ENCODE measurements around the gene CACNA1C.

Gene CACNA1C

GRCh38 chr12:2286047-2286446 is 233.3 kb downstream of the CACNA1C start:
- DNase-seq = no peak

- no peak for DNase-seq
Observed at GRCh38 chr12:2286461-2287131, 233.8 kb downstream of the CACNA1C start.

GRCh38 chr12:2287151-2287550 is 234.4 kb downstream of the CACNA1C start:
- DNase-seq = no peak

- DNase-seq = no peak
Observed at GRCh38 chr12:2287589-2287988, 234.8 kb downstream of the CACNA1C start.

- no peak for DNase-seq
Observed at GRCh38 chr12:2288001-2288400, 235.2 kb downstream of the CACNA1C start.

GRCh38 chr12:2288471-2288870 is 235.7 kb downstream of the CACNA1C start:
- no peak for DNase-seq

- no peak for DNase-seq
Observed at GRCh38 chr12:2288875-2289274, 236.1 kb downstream of the CACNA1C start.

- DNase-seq = no peak
Observed at GRCh38 chr12:2289525-2289924, 236.7 kb downstream of the CACNA1C start.

GRCh38 chr12:2290091-2290490 is 237.3 kb downstream of the CACNA1C start:
- DNase-seq = no peak

- DNase-seq = no peak
Observed at GRCh38 chr12:2290516-2291065, 237.8 kb downstream of the CACNA1C start.

GRCh38 chr12:2291182-2291832 is 238.5 kb downstream of the CACNA1C start:
- no peak for DNase-seq

GRCh38 chr12:2291947-2292346 is 239.2 kb downstream of the CACNA1C start:
- no peak for DNase-seq

GRCh38 chr12:2292560-2292959 is 239.8 kb downstream of the CACNA1C start:
- no peak for DNase-seq

GRCh38 chr12:2294651-2295475 is 242.1 kb downstream of the CACNA1C start:
- no peak for DNase-seq

GRCh38 chr12:2295941-2296461 is 243.2 kb downstream of the CACNA1C start:
- DNase-seq = no peak

- no peak for DNase-seq
Observed at GRCh38 chr12:2297004-2297403, 244.2 kb downstream of the CACNA1C start.

GRCh38 chr12:2297658-2298057 is 244.9 kb downstream of the CACNA1C start:
- DNase-seq = no peak

- DNase-seq = no peak
Observed at GRCh38 chr12:2298556-2299200, 245.9 kb downstream of the CACNA1C start.

- DNase-seq = peak; percentile 52
Observed at GRCh38 chr12:2299206-2299605, 246.4 kb downstream of the CACNA1C start.

- DNase-seq = no peak
Observed at GRCh38 chr12:2300168-2300567, 247.4 kb downstream of the CACNA1C start.

- no peak for DNase-seq
Observed at GRCh38 chr12:2300886-2301285, 248.1 kb downstream of the CACNA1C start.

- no peak for DNase-seq
Observed at GRCh38 chr12:2301531-2302461, 249.0 kb downstream of the CACNA1C start.
